ENCODE data around the gene KRABD2.
A peak's percentile ranks its signal among the peaks of the same experiment; 100 is the strongest.
"Not testable (repeated sequence)": the region's sequence is repeated elsewhere in the genome, so short reads cannot be mapped to it uniquely, and the experiment has no call there.

Gene KRABD2

GRCh38 chr17:8378117-8378516, 1.6 kb upstream of the KRABD2 start:
- DNase-seq; H3K4me3 ChIP-seq (ENCODE audit: low read length); H3K9me3 ChIP-seq (ENCODE audit: control insufficient read depth, low read depth, low read length); H3K27me3 ChIP-seq (ENCODE audit: control insufficient read depth, insufficient read depth, low read length); H3K27ac ChIP-seq (ENCODE audit: low read length): not testable (repeated sequence)
- H3K4me1 ChIP-seq (ENCODE audit: control insufficient read depth, insufficient read depth, low read length) = peaks cover 19% of the 10 kb centered on the region
- no CpG with 5 or more reads among the region's 8 CpGs for WGBS (ENCODE audit: insufficient coverage, low lambda C conversion rate)
- peaks cover 48% of the 10 kb centered on the region for H3K36me3 ChIP-seq (ENCODE audit: control insufficient read depth, insufficient read depth, low read length)

- peaks cover 19% of the 10 kb centered on the region for H3K4me1 ChIP-seq (ENCODE audit: control insufficient read depth, insufficient read depth, low read length)
- no peaks in the 10 kb centered on the region for H3K27me3 ChIP-seq (ENCODE audit: control insufficient read depth, insufficient read depth, low read length)
- H3K36me3 ChIP-seq (ENCODE audit: control insufficient read depth, insufficient read depth, low read length) = peaks cover 48% of the 10 kb centered on the region
- H3K4me3 ChIP-seq (ENCODE audit: low read length) = no peak overlapping the region
- H3K27ac ChIP-seq (ENCODE audit: low read length) = peak overlapping the region; percentile 83
- no peaks in the 10 kb centered on the region for H3K9me3 ChIP-seq (ENCODE audit: control insufficient read depth, low read depth, low read length)
- WGBS (ENCODE audit: insufficient coverage, low lambda C conversion rate) = no CpG with 5 or more reads among the region's 4 CpGs
- no peak for DNase-seq
Observed at GRCh38 chr17:8377422-8377821, 918 bp upstream of the KRABD2 start.

- H3K36me3 ChIP-seq (ENCODE audit: control insufficient read depth, insufficient read depth, low read length) = peaks cover 42% of the 10 kb centered on the region
- no peaks in the 10 kb centered on the region for H3K9me3 ChIP-seq (ENCODE audit: control insufficient read depth, low read depth, low read length)
- H3K4me3 ChIP-seq (ENCODE audit: low read length) = peak overlapping the region; percentile 73
- H3K27ac ChIP-seq (ENCODE audit: low read length) = peak overlapping the region; percentile 83
- H3K27me3 ChIP-seq (ENCODE audit: control insufficient read depth, insufficient read depth, low read length) = no peaks in the 10 kb centered on the region
- peak; percentile 21 to 71 for DNase-seq
- WGBS (ENCODE audit: insufficient coverage, low lambda C conversion rate) = 0% methylated on average over 1 of the region's 18 CpGs
- H3K4me1 ChIP-seq (ENCODE audit: control insufficient read depth, insufficient read depth, low read length) = peaks cover 7% of the 10 kb centered on the region
Observed at GRCh38 chr17:8375738-8376259, 705 bp downstream of the KRABD2 start.

- peaks cover 36% of the 10 kb centered on the region for H3K36me3 ChIP-seq (ENCODE audit: control insufficient read depth, insufficient read depth, low read length)
- H3K4me1 ChIP-seq (ENCODE audit: control insufficient read depth, insufficient read depth, low read length); H3K27me3 ChIP-seq (ENCODE audit: control insufficient read depth, insufficient read depth, low read length); H3K9me3 ChIP-seq (ENCODE audit: control insufficient read depth, low read depth, low read length); H3K27ac ChIP-seq (ENCODE audit: low read length); H3K4me3 ChIP-seq (ENCODE audit: low read length); DNase-seq: not testable (repeated sequence)
- WGBS (ENCODE audit: insufficient coverage, low lambda C conversion rate) = no CpG with 5 or more reads among the region's 26 CpGs
Observed at GRCh38 chr17:8373856-8374255, 2.6 kb downstream of the KRABD2 start.

- Histone ChIP-seq H3K27me3 (ENCODE audit: control insufficient read depth, insufficient read depth, low read length) (no peaks in the 10 kb centered on the region), H3K27ac (ENCODE audit: low read length) (no peak overlapping the region), H3K4me1 (ENCODE audit: control insufficient read depth, insufficient read depth, low read length) (peaks cover 8% of the 10 kb centered on the region), H3K9me3 (ENCODE audit: control insufficient read depth, low read depth, low read length) (no peaks in the 10 kb centered on the region), H3K4me3 (ENCODE audit: low read length) (no peak overlapping the region), H3K36me3 (ENCODE audit: control insufficient read depth, insufficient read depth, low read length) (peaks cover 26% of the 10 kb centered on the region)
- no CpG with 5 or more reads among the region's 7 CpGs for WGBS (ENCODE audit: insufficient coverage, low lambda C conversion rate)
- DNase-seq = no peak
Observed at GRCh38 chr17:8372422-8372821, 4.1 kb downstream of the KRABD2 start.

- Histone ChIP-seq H3K4me1 (ENCODE audit: control insufficient read depth, insufficient read depth, low read length) (peaks cover 8% of the 10 kb centered on the region), H3K4me3 (ENCODE audit: low read length) (no peak overlapping the region), H3K36me3 (ENCODE audit: control insufficient read depth, insufficient read depth, low read length) (peaks cover 22% of the 10 kb centered on the region), H3K27me3 (ENCODE audit: control insufficient read depth, insufficient read depth, low read length) (no peaks in the 10 kb centered on the region), H3K27ac (ENCODE audit: low read length) (no peak overlapping the region), H3K9me3 (ENCODE audit: control insufficient read depth, low read depth, low read length) (no peaks in the 10 kb centered on the region)
- DNase-seq = no peak
- no CpG with 5 or more reads among the region's 4 CpGs for WGBS (ENCODE audit: insufficient coverage, low lambda C conversion rate)
Observed at GRCh38 chr17:8371786-8372185, 4.7 kb downstream of the KRABD2 start.

GRCh38 chr17:8369944-8370343, 6.6 kb downstream of the KRABD2 start:
- no peak overlapping the region for H3K27ac ChIP-seq (ENCODE audit: low read length)
- H3K4me1 ChIP-seq (ENCODE audit: control insufficient read depth, insufficient read depth, low read length) = peaks cover 4% of the 10 kb centered on the region
- H3K27me3 ChIP-seq (ENCODE audit: control insufficient read depth, insufficient read depth, low read length) = no peaks in the 10 kb centered on the region
- H3K9me3 ChIP-seq (ENCODE audit: control insufficient read depth, low read depth, low read length) = no peaks in the 10 kb centered on the region
- H3K4me3 ChIP-seq (ENCODE audit: low read length) = no peak overlapping the region
- WGBS (ENCODE audit: insufficient coverage, low lambda C conversion rate) = 96% methylated on average over 8 of the region's 8 CpGs
- H3K36me3 ChIP-seq (ENCODE audit: control insufficient read depth, insufficient read depth, low read length) = peaks cover 26% of the 10 kb centered on the region
- no peak for DNase-seq

GRCh38 chr17:8368193-8368592, 8.3 kb downstream of the KRABD2 start:
- Histone ChIP-seq H3K9me3 (ENCODE audit: control insufficient read depth, low read depth, low read length) (no peaks in the 10 kb centered on the region), H3K36me3 (ENCODE audit: control insufficient read depth, insufficient read depth, low read length) (peaks cover 30% of the 10 kb centered on the region), H3K27ac (ENCODE audit: low read length) (peak overlapping the region; percentile 51), H3K4me1 (ENCODE audit: control insufficient read depth, insufficient read depth, low read length) (peaks cover 4% of the 10 kb centered on the region), H3K27me3 (ENCODE audit: control insufficient read depth, insufficient read depth, low read length) (no peaks in the 10 kb centered on the region), H3K4me3 (ENCODE audit: low read length) (no peak overlapping the region)
- DNase-seq = peak; percentile 24 to 61
- no CpG with 5 or more reads among the region's 3 CpGs for WGBS (ENCODE audit: insufficient coverage, low lambda C conversion rate)

- 100% methylated on average over 1 of the region's 2 CpGs for WGBS (ENCODE audit: insufficient coverage, low lambda C conversion rate)
- H3K4me1 ChIP-seq (ENCODE audit: control insufficient read depth, insufficient read depth, low read length) = peaks cover 14% of the 10 kb centered on the region
- peaks cover 26% of the 10 kb centered on the region for H3K36me3 ChIP-seq (ENCODE audit: control insufficient read depth, insufficient read depth, low read length)
- H3K27me3 ChIP-seq (ENCODE audit: control insufficient read depth, insufficient read depth, low read length) = no peaks in the 10 kb centered on the region
- H3K27ac ChIP-seq (ENCODE audit: low read length) = no peak overlapping the region
- H3K4me3 ChIP-seq (ENCODE audit: low read length) = no peak overlapping the region
- no peak for DNase-seq
- H3K9me3 ChIP-seq (ENCODE audit: control insufficient read depth, low read depth, low read length) = no peaks in the 10 kb centered on the region
Observed at GRCh38 chr17:8366231-8366630, 10.3 kb downstream of the KRABD2 start.

GRCh38 chr17:8365143-8365542, 11.4 kb downstream of the KRABD2 start:
- peaks cover 25% of the 10 kb centered on the region for H3K36me3 ChIP-seq (ENCODE audit: control insufficient read depth, insufficient read depth, low read length)
- no peak overlapping the region for H3K27ac ChIP-seq (ENCODE audit: low read length)
- peaks cover 14% of the 10 kb centered on the region for H3K4me1 ChIP-seq (ENCODE audit: control insufficient read depth, insufficient read depth, low read length)
- no peaks in the 10 kb centered on the region for H3K27me3 ChIP-seq (ENCODE audit: control insufficient read depth, insufficient read depth, low read length)
- no peaks in the 10 kb centered on the region for H3K9me3 ChIP-seq (ENCODE audit: control insufficient read depth, low read depth, low read length)
- no peak overlapping the region for H3K4me3 ChIP-seq (ENCODE audit: low read length)
- DNase-seq = no peak
- 80% methylated on average over 1 of the region's 1 CpG for WGBS (ENCODE audit: insufficient coverage, low lambda C conversion rate)

GRCh38 chr17:8362651-8363332, 13.7 kb downstream of the KRABD2 start:
- DNase-seq = peak in 1 of 2 donors; percentile 65
- WGBS (ENCODE audit: insufficient coverage, low lambda C conversion rate) = 40% methylated on average over 1 of the region's 4 CpGs
- Histone ChIP-seq H3K9me3 (ENCODE audit: control insufficient read depth, low read depth, low read length) (no peaks in the 10 kb centered on the region), H3K36me3 (ENCODE audit: control insufficient read depth, insufficient read depth, low read length) (peaks cover 7% of the 10 kb centered on the region), H3K27me3 (ENCODE audit: control insufficient read depth, insufficient read depth, low read length) (no peaks in the 10 kb centered on the region), H3K4me3 (ENCODE audit: low read length) (no peak overlapping the region), H3K4me1 (ENCODE audit: control insufficient read depth, insufficient read depth, low read length) (peaks cover 10% of the 10 kb centered on the region), H3K27ac (ENCODE audit: low read length) (peak overlapping the region; percentile 41)
